CD1c-positive myeloid dendritic cell (primary cell): ENCODE data around the gene ASH1L.
"Not testable (repeated sequence)": the region's sequence is repeated elsewhere in the genome, so short reads cannot be mapped to it uniquely, and the experiment has no call there.

Source experiments
- DNase-seq: peaks from one replicate; pipeline ENCODE4 v3.0.0-alpha.2; 2016; ENCODE audit errors: extremely low spot score

ASH1L gene

GRCh38 chr1:155307247-155307740, 255.3 kb downstream of the ASH1L start:
- peak; percentile 6 for DNase-seq

GRCh38 chr1:155305881-155306391, 256.7 kb downstream of the ASH1L start:
- DNase-seq = no peak

GRCh38 chr1:155304558-155305063, 258.0 kb downstream of the ASH1L start:
- DNase-seq = no peak

- no peak for DNase-seq
Observed at GRCh38 chr1:155301342-155301841, 261.2 kb downstream of the ASH1L start, which contains the start of gene PKLR. Gene PKLR (minus strand): TSS chr1:155301438. CDS start chr1:155301395, 43 bp downstream.

- DNase-seq = no peak
Observed at GRCh38 chr1:155300553-155301329, 261.9 kb downstream of the ASH1L start.

GRCh38 chr1:155300024-155300423, 262.6 kb downstream of the ASH1L start:
- no peak for DNase-seq

GRCh38 chr1:155297384-155297783, 265.2 kb downstream of the ASH1L start:
- DNase-seq = no peak

GRCh38 chr1:155296661-155297060, 265.9 kb downstream of the ASH1L start:
- no peak for DNase-seq

GRCh38 chr1:155295942-155296267, 266.7 kb downstream of the ASH1L start:
- no peak for DNase-seq

GRCh38 chr1:155295183-155295941, 267.2 kb downstream of the ASH1L start:
- DNase-seq = no peak

- DNase-seq = no peak
Observed at GRCh38 chr1:155294520-155295182, 268.0 kb downstream of the ASH1L start.

GRCh38 chr1:155293086-155293749, 269.4 kb downstream of the ASH1L start:
- DNase-seq = no peak

GRCh38 chr1:155291006-155291405, 271.6 kb downstream of the ASH1L start:
- DNase-seq = not testable (repeated sequence)

- no peak for DNase-seq
Observed at GRCh38 chr1:155287987-155288543, 274.5 kb downstream of the ASH1L start.

GRCh38 chr1:155286544-155286943, 276.1 kb downstream of the ASH1L start:
- DNase-seq = no peak

- DNase-seq = no peak
Observed at GRCh38 chr1:155285631-155286044, 277.0 kb downstream of the ASH1L start.
